Measurements from ENCODE around the gene ACSL3. TPM values are rescaled to one million over a fixed set of nuclear protein-coding genes. Genes with fewer than 3 reads are reported as not detected.
A peak's percentile ranks its signal among the peaks of the same experiment; 100 is the strongest.

Gene ACSL3
- total RNA-seq, 1 experiment from 2014 or later, result 181 TPM

GRCh38 chr2:222930862-222931261, 70.0 kb downstream of the ACSL3 start:
- TF ChIP-seq CTCF (IDR thresholded peaks at IDR 0.05; ENCODE audit: insufficient read depth in 1 of 2, low read depth in 1 of 2, low read length in 1 of 2, severe bottlenecking in 1 of 2, unreplicated experiment in 1 of 2), result no peak
- intact Hi-C loops (cut with micrococcal nuclease; ENCODE audit: unreplicated experiment), result no loop called here
- Mint-ChIP-seq H3K4me1 (ENCODE audit: low read depth, unreplicated experiment) (no peaks in the 10 kb centered on the region), H3K27me3 (ENCODE audit: insufficient read depth, unreplicated experiment) (no peaks in the 10 kb centered on the region), H3K36me3 (ENCODE audit: insufficient read depth, unreplicated experiment) (peaks cover 72% of the 10 kb centered on the region), H3K27ac (ENCODE audit: unreplicated experiment) (no peak overlapping the region), H3K9me3 (ENCODE audit: unreplicated experiment) (no peaks in the 10 kb centered on the region), H3K4me3 (ENCODE audit: unreplicated experiment) (no peak overlapping the region)
- Histone ChIP-seq H3K4me1 (no peaks in the 10 kb centered on the region), H3K9me3 (no peaks in the 10 kb centered on the region), H3K36me3 (ENCODE audit: control insufficient read depth, insufficient read depth, low read length) (peaks cover 7% of the 10 kb centered on the region; the same call in 1 of the 2 replicates), H3K4me3 (ENCODE audit: low read depth, low read length) (no peak overlapping the region), H3K27me3 (replicated peaks; ENCODE audit: control insufficient read depth, insufficient read depth, low read length) (no peaks in the 10 kb centered on the region)
- no peak for DNase-seq
- CTCF ChIA-PET, result interaction anchor here (1.0 to 1.1 kb wide), 3 partner anchors 8 to 240 kb away, joined by 4 to 5 read pairs (median 5); no protein-coding TSS in a partner anchor
- BruUV-seq (replicated peaks), result no TSS peak
- POLR2A ChIA-PET, result no interaction called here

GRCh38 chr2:222931659-222932058, 70.8 kb downstream of the ACSL3 start:
- Mint-ChIP-seq H3K4me3 (ENCODE audit: unreplicated experiment) (no peak overlapping the region), H3K36me3 (ENCODE audit: insufficient read depth, unreplicated experiment) (peaks cover 78% of the 10 kb centered on the region), H3K27me3 (ENCODE audit: insufficient read depth, unreplicated experiment) (no peaks in the 10 kb centered on the region), H3K27ac (ENCODE audit: unreplicated experiment) (peak overlapping the region; percentile 19), H3K9me3 (ENCODE audit: unreplicated experiment) (no peaks in the 10 kb centered on the region), H3K4me1 (ENCODE audit: low read depth, unreplicated experiment) (no peaks in the 10 kb centered on the region)
- intact Hi-C loops (cut with micrococcal nuclease; ENCODE audit: unreplicated experiment), result no loop called here
- no peaks in the 10 kb centered on the region for H3K4me1 ChIP-seq
- ChIA-PET POLR2A (no interaction called here), CTCF (interaction anchor here (0.6 to 1.1 kb wide), 4 partner anchors 7 to 64 kb away, joined by 3 to 5 read pairs (median 4); no protein-coding TSS in a partner anchor)
- H3K27me3 ChIP-seq (replicated peaks; ENCODE audit: control insufficient read depth, insufficient read depth, low read length), result no peaks in the 10 kb centered on the region
- H3K4me3 ChIP-seq (ENCODE audit: low read depth, low read length), result no peak overlapping the region
- H3K9me3 ChIP-seq, result no peaks in the 10 kb centered on the region
- BruUV-seq (replicated peaks), result no TSS peak
- no peak for TF ChIP-seq CTCF (IDR thresholded peaks at IDR 0.05; ENCODE audit: insufficient read depth in 1 of 2, low read depth in 1 of 2, low read length in 1 of 2, severe bottlenecking in 1 of 2, unreplicated experiment in 1 of 2)
- DNase-seq, result no peak
- H3K36me3 ChIP-seq (ENCODE audit: control insufficient read depth, insufficient read depth, low read length), result peaks cover 7% of the 10 kb centered on the region; the same call in 1 of the 2 replicates

- Mint-ChIP-seq H3K4me1 (ENCODE audit: low read depth, unreplicated experiment) (no peaks in the 10 kb centered on the region), H3K9me3 (ENCODE audit: unreplicated experiment) (peaks cover 8% of the 10 kb centered on the region), H3K36me3 (ENCODE audit: insufficient read depth, unreplicated experiment) (peaks cover 70% of the 10 kb centered on the region), H3K4me3 (ENCODE audit: unreplicated experiment) (no peak overlapping the region), H3K27me3 (ENCODE audit: insufficient read depth, unreplicated experiment) (no peaks in the 10 kb centered on the region), H3K27ac (ENCODE audit: unreplicated experiment) (no peak overlapping the region)
- intact Hi-C loops (cut with micrococcal nuclease; ENCODE audit: unreplicated experiment), result no loop called here
- Histone ChIP-seq H3K4me3 (ENCODE audit: low read depth, low read length) (no peak overlapping the region), H3K4me1 (no peaks in the 10 kb centered on the region; the same call in 1 of the 2 replicates), H3K9me3 (no peaks in the 10 kb centered on the region), H3K36me3 (ENCODE audit: control insufficient read depth, insufficient read depth, low read length) (peaks cover 7% of the 10 kb centered on the region; the same call in 1 of the 2 replicates), H3K27me3 (replicated peaks; ENCODE audit: control insufficient read depth, insufficient read depth, low read length) (no peaks in the 10 kb centered on the region)
- CTCF ChIA-PET, result no interaction called here
- DNase-seq, result no peak
- no TSS peak for BruUV-seq (replicated peaks)
- TF ChIP-seq CTCF (IDR thresholded peaks at IDR 0.05; ENCODE audit: insufficient read depth in 1 of 2, low read depth in 1 of 2, low read length in 1 of 2, severe bottlenecking in 1 of 2, unreplicated experiment in 1 of 2), result no peak
- POLR2A ChIA-PET, result no interaction called here
Measured at GRCh38 chr2:222933458-222933857, 72.6 kb downstream of the ACSL3 start.

Measured in Caco-2 (cell line).